ENCODE data around the gene HGFAC. TPM values are rescaled to one million over a fixed set of nuclear protein-coding genes. Genes with fewer than 3 reads are reported as not detected.

HGFAC gene
- total RNA-seq, 1 experiment from 2014 or later = 0.37 TPM

DNA sequence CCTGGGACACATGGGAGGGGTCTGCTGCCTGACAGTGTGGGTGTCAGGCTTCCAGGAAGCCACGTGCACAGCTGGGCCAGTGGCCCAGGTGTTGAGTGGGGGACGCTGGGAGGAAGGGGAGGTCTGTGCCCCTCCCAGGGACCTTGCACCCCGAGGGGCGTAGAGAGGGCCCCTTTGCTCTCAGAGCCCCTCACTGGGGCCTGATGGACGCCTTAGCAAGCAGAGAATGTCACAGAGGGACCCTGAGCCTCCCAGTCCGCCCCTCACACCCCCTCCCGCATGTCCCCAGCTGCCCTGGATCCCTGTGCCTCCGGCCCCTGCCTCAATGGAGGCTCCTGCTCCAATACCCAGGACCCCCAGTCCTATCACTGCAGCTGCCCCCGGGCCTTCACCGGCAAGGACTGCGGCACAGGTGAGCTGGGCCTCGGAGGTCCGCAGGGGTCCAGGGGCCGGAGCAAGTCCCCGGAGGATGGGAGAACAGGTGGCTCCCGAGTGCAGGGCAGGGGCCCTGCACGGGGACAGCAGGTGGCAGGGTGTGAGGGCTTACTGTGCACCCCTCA lies 2.1 kb downstream of the HGFAC start:
- no peak overlapping the region for H4K91ac ChIP-seq (ENCODE audit: insufficient read length, low read depth, low read length)
- no peaks in the 10 kb centered on the region for H3K79me1 ChIP-seq (ENCODE audit: insufficient read depth, low read depth, low read length, poor library complexity, severe bottlenecking)
- no peak overlapping the region for H2BK15ac ChIP-seq (ENCODE audit: low read depth, low read length)
- H2BK20ac ChIP-seq (ENCODE audit: low read depth, low read length, poor library complexity, severe bottlenecking) = no peak overlapping the region
- H3K18ac ChIP-seq (ENCODE audit: insufficient read length, low read depth, low read length) = no peak overlapping the region
- H3K9ac ChIP-seq (ENCODE audit: extremely low read depth, insufficient read length, low read length) = no peak overlapping the region
- no peak overlapping the region for H3K27ac ChIP-seq (ENCODE audit: insufficient read length, low read depth, low read length)
- H3T11ph ChIP-seq (ENCODE audit: low read length) = no peak overlapping the region
- no peak overlapping the region for H3K23ac ChIP-seq (ENCODE audit: insufficient read length, low read depth, low read length)
- no peaks in the 10 kb centered on the region for H3K27me3 ChIP-seq (ENCODE audit: insufficient read depth, low read length)
- H4K5ac ChIP-seq (ENCODE audit: insufficient read length, low read depth, low read length) = no peak overlapping the region
- no peak overlapping the region for H3K14ac ChIP-seq (ENCODE audit: insufficient read depth, low read length)
- no peak overlapping the region for H2AFZ ChIP-seq (ENCODE audit: low read length)
- no peak overlapping the region for H3K27ac Mint-ChIP-seq
- DNase-seq = no peak
- no peaks in the 10 kb centered on the region for H3K9me3 Mint-ChIP-seq
- WGBS (ENCODE audit: extremely low coverage, insufficient read length, low lambda C conversion rate) = no CpG with 5 or more reads among the region's 17 CpGs
- H3K9me3 ChIP-seq (ENCODE audit: control insufficient read depth, low read depth, low read length) = no peaks in the 10 kb centered on the region
- no peaks in the 10 kb centered on the region for H3K36me3 Mint-ChIP-seq (ENCODE audit: insufficient read depth in 1 of 3, low read depth in 3 of 3)
- no peak overlapping the region for H2AK5ac ChIP-seq (ENCODE audit: insufficient read length, low read length)
- H3K4ac ChIP-seq (ENCODE audit: low read depth, low read length) = no peak overlapping the region
- H3K4me3 Mint-ChIP-seq = no peak overlapping the region
- H3K23me2 ChIP-seq (ENCODE audit: insufficient read length, low read depth, low read length, poor library complexity, severe bottlenecking) = no peaks in the 10 kb centered on the region
- H3K4me1 ChIP-seq (ENCODE audit: insufficient read depth, low read length) = no peaks in the 10 kb centered on the region
- TF ChIP-seq, protein P1, sequence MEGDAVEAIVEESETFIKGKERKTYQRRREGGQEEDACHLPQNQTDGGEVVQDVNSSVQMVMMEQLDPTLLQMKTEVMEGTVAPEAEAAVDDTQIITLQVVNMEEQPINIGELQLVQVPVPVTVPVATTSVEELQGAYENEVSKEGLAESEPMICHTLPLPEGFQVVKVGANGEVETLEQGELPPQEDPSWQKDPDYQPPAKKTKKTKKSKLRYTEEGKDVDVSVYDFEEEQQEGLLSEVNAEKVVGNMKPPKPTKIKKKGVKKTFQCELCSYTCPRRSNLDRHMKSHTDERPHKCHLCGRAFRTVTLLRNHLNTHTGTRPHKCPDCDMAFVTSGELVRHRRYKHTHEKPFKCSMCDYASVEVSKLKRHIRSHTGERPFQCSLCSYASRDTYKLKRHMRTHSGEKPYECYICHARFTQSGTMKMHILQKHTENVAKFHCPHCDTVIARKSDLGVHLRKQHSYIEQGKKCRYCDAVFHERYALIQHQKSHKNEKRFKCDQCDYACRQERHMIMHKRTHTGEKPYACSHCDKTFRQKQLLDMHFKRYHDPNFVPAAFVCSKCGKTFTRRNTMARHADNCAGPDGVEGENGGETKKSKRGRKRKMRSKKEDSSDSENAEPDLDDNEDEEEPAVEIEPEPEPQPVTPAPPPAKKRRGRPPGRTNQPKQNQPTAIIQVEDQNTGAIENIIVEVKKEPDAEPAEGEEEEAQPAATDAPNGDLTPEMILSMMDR (conservative IDR thresholded peaks at IDR 0.05) = no peak; the same call in 2 of the 3 replicates
- no peaks in the 10 kb centered on the region for H3K4me1 Mint-ChIP-seq
- no peak overlapping the region for H2BK12ac ChIP-seq (ENCODE audit: insufficient read length, low read depth, low read length)
- H3K4me2 ChIP-seq (ENCODE audit: insufficient read depth, insufficient read length, low read length) = no peak overlapping the region
- H2BK120ac ChIP-seq (ENCODE audit: low read depth, low read length, poor library complexity, severe bottlenecking) = no peak overlapping the region
- H4K20me1 ChIP-seq (ENCODE audit: control insufficient read depth, insufficient read depth, insufficient read length) = no peaks in the 10 kb centered on the region
- H3K79me2 ChIP-seq (ENCODE audit: insufficient read depth, low read length) = no peaks in the 10 kb centered on the region
- H3K27me3 Mint-ChIP-seq (ENCODE audit: low read depth) = no peaks in the 10 kb centered on the region; the same call in 1 of the 2 replicates
- no peak overlapping the region for H4K8ac ChIP-seq (replicated peaks; ENCODE audit: insufficient read length, low read depth, low read length)
- H3K56ac ChIP-seq (ENCODE audit: insufficient read length, low read depth, low read length) = no peak overlapping the region
- no peak overlapping the region for H2BK5ac ChIP-seq (ENCODE audit: insufficient read length, low read length)

All from H9 (cell line).